ENCODE results near the gene EIF2AK3.

Gene EIF2AK3

DNA sequence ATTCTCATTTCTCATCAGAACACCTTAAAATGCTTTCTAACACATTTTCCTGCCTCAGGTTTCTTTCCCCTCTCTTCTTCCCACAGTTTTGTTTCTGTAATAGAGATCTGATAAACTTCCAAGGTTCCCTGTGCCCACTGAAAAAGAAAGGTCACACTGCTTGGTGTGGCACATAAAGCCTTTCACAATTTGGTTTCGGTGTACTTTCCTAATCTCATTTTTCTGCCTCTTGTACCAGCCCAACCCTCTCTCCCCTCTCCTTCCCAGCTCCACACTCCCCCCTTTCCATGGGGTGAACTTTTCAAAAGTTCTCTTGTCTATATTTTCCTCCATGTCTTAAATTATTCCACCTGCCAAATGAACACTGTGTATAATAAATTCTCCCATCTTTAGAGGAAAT is 7.2 kb downstream of the EIF2AK3 start:
- no peak overlapping the region for H3K4me3 ChIP-seq (ENCODE audit: low read depth, low read length)
- peaks cover 9% of the 10 kb centered on the region for H3K4me1 ChIP-seq (ENCODE audit: control insufficient read depth, insufficient read depth, low read length, unreplicated experiment)
- no peaks in the 10 kb centered on the region for H3K36me3 ChIP-seq (ENCODE audit: insufficient read depth, low read length)
- peaks cover 70% of the 10 kb centered on the region for H3K79me2 ChIP-seq (ENCODE audit: control insufficient read depth, insufficient read depth, low read length, unreplicated experiment)
- no peaks in the 10 kb centered on the region for H3K27me3 ChIP-seq (ENCODE audit: insufficient read depth, low read length)
- no peak overlapping the region for H2AFZ ChIP-seq (ENCODE audit: low read length, unreplicated experiment)
- no peak overlapping the region for H3K27ac ChIP-seq (ENCODE audit: low read depth, low read length)

DNA sequence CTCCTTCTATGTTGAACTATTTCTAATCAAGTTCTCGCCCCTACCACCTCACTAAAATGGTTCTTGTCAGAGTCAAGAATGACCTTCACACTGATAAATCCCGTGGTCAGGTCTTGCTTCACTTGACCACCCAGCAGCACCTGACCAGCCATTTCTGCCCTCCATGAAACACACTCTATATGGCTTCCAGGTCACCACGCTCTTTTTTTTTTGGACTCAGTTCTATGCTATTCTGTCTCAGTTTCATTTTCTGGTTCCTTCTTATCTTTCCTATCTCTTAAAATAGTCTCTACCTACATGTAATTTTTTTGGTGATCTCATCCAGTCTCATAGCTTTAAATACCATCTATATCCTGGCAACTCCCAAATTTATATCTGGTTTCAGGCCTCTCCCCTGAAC is 11.4 kb downstream of the EIF2AK3 start:
- peaks cover 42% of the 10 kb centered on the region for H3K79me2 ChIP-seq (ENCODE audit: control insufficient read depth, insufficient read depth, low read length, unreplicated experiment)
- peaks cover 15% of the 10 kb centered on the region for H3K4me1 ChIP-seq (ENCODE audit: control insufficient read depth, insufficient read depth, low read length, unreplicated experiment)
- H3K27me3 ChIP-seq (ENCODE audit: insufficient read depth, low read length), result no peaks in the 10 kb centered on the region
- H3K36me3 ChIP-seq (ENCODE audit: insufficient read depth, low read length), result no peaks in the 10 kb centered on the region
- no peak overlapping the region for H3K4me3 ChIP-seq (ENCODE audit: low read depth, low read length)
- no peak overlapping the region for H3K27ac ChIP-seq (ENCODE audit: low read depth, low read length)
- no peak overlapping the region for H2AFZ ChIP-seq (ENCODE audit: low read length, unreplicated experiment)

DNA sequence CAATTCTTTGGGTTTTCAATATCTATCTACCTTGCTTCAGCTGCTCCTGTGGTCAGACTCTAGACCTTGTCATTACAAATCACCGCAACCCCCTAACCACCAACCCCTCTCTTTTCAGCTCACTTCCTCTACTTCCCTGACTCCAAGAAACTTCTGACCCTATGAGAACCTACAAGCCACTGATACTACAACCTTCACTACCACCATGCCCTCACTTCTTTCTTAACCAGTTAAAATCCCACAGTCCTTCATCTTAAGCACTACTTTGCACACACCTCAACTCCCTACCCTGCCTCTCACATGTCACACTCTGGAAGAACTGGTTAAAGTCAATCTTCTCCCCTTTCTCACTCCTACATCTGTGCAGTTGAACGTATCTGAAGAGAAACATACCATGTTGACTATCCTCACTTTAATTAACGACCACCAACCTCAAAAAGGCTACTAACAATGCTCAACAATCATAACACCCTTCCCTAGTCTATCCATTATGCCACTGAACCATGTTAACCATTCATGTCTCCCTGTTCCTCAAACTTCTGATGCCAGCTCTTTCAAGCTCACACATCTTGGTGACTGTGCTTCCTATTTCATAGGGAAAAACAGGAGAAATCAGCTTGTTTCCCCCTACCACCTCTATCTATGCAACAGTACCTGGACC is 12.6 kb downstream of the EIF2AK3 start:
- H2AFZ ChIP-seq (ENCODE audit: low read length, unreplicated experiment), result no peak overlapping the region
- peaks cover 33% of the 10 kb centered on the region for H3K79me2 ChIP-seq (ENCODE audit: control insufficient read depth, insufficient read depth, low read length, unreplicated experiment)
- no peaks in the 10 kb centered on the region for H3K27me3 ChIP-seq (ENCODE audit: insufficient read depth, low read length)
- H3K27ac ChIP-seq (ENCODE audit: low read depth, low read length), result no peak overlapping the region
- no peak overlapping the region for H3K4me3 ChIP-seq (ENCODE audit: low read depth, low read length)
- H3K4me1 ChIP-seq (ENCODE audit: control insufficient read depth, insufficient read depth, low read length, unreplicated experiment), result peaks cover 15% of the 10 kb centered on the region
- no peaks in the 10 kb centered on the region for H3K36me3 ChIP-seq (ENCODE audit: insufficient read depth, low read length)

DNA sequence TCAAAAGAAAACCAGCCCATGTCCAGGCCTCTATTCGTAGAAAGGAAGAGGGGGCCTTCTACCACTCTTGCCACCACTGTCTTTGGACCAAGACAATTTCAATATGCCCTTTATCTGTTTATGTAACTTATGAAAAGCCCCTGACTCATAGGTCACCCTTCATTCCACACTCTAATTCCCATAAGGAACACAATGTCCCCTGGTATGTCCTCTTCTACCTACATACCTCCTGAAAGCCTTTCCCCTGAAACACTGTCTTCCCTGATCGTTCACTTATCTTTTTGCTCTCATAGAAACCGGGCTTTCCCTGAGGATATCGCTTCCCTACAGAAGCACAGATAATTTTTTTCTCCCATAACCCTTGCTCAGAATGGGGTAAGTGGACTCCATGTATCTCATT is 13.3 kb downstream of the EIF2AK3 start:
- Histone ChIP-seq H3K4me1 (ENCODE audit: control insufficient read depth, insufficient read depth, low read length, unreplicated experiment) (peaks cover 19% of the 10 kb centered on the region), H2AFZ (ENCODE audit: low read length, unreplicated experiment) (no peak overlapping the region), H3K79me2 (ENCODE audit: control insufficient read depth, insufficient read depth, low read length, unreplicated experiment) (peaks cover 33% of the 10 kb centered on the region), H3K27me3 (ENCODE audit: insufficient read depth, low read length) (no peaks in the 10 kb centered on the region), H3K27ac (ENCODE audit: low read depth, low read length) (no peak overlapping the region), H3K4me3 (ENCODE audit: low read depth, low read length) (no peak overlapping the region), H3K36me3 (ENCODE audit: insufficient read depth, low read length) (no peaks in the 10 kb centered on the region)

DNA sequence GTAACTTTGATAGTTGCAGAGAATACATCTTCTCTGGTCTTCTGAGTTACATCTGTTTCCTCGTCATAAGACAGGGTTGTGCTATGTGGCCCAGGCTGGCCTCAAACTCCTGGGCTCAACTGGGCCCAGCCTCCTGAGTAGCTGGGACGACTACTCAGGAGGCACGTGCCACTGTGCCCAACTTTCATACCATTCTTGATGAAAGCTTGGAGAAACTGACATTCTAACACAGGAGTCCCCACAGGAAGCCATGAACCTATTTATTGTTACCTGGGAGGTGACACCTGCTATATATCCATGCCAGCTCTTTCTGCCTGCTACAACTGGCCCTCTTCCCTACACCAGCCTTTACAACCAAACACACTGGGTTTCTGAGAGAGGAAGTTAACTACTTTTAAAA is 19.1 kb downstream of the EIF2AK3 start:
- peaks cover 11% of the 10 kb centered on the region for H3K4me1 ChIP-seq (ENCODE audit: control insufficient read depth, insufficient read depth, low read length, unreplicated experiment)
- H3K36me3 ChIP-seq (ENCODE audit: insufficient read depth, low read length), result no peaks in the 10 kb centered on the region

DNA sequence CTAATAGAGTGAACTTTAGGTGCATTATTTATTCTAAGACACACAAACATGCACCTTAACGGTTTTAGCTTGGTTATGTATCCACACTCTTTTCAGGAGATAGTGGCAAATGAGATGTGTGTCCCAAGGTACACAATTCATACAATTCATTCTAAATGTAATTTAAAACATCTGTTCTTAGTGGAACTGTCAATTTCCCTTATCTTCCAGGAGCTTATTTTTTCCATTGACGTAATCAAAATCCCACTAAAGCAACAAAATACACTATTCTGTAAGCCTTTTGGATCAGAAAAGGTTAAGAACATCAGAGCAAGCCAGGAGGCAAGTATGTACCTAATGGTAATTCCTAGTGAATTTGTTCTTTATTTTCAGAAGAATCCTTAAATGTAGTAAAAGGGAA is 19.8 kb downstream of the EIF2AK3 start:
- no peak overlapping the region for H2AFZ ChIP-seq (ENCODE audit: low read length, unreplicated experiment)
- H3K79me2 ChIP-seq (ENCODE audit: control insufficient read depth, insufficient read depth, low read length, unreplicated experiment), result no peaks in the 10 kb centered on the region
- no peaks in the 10 kb centered on the region for H3K36me3 ChIP-seq (ENCODE audit: insufficient read depth, low read length)
- peaks cover 17% of the 10 kb centered on the region for H3K4me1 ChIP-seq (ENCODE audit: control insufficient read depth, insufficient read depth, low read length, unreplicated experiment)
- no peak overlapping the region for H3K4me3 ChIP-seq (ENCODE audit: low read depth, low read length)
- no peaks in the 10 kb centered on the region for H3K27me3 ChIP-seq (ENCODE audit: insufficient read depth, low read length)
- H3K27ac ChIP-seq (ENCODE audit: low read depth, low read length), result no peak overlapping the region

More for the DNA sequence above, 19.1 kb downstream of the EIF2AK3 start:
- Histone ChIP-seq H3K27me3 (ENCODE audit: insufficient read depth, low read length) (no peaks in the 10 kb centered on the region), H3K4me3 (ENCODE audit: low read depth, low read length) (no peak overlapping the region), H3K79me2 (ENCODE audit: control insufficient read depth, insufficient read depth, low read length, unreplicated experiment) (no peaks in the 10 kb centered on the region), H3K27ac (ENCODE audit: low read depth, low read length) (no peak overlapping the region), H2AFZ (ENCODE audit: low read length, unreplicated experiment) (no peak overlapping the region)

DNA sequence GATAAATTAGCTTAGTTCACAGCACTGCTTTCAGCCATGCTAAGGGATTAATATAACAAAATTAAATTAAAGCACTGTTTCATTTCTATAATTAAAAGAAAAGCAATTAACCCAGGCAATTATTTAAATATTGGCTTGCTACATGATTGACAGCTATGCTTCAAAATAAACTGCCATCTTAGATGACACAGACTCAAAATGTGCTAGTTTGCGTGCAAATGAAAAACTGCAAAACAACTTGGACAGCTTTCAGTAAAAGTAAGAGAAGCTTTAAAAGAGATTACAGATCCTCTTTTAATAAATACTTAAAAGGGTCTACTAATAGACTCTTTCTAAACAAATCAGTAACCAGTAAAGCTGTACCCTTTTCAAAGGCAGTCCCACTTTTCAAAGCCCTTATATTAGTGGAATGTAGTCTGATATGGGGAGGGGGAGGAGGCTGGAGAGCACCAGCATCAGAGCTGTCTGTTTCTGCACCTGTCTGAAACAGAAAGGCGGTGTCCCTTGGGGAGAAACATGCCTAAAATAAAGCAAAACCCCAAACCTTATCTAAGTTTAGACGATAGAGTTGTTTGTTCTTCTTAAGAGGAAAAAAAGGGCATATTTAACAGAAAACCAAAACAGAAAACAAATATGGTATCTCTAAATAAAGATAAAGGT is 20.8 kb downstream of the EIF2AK3 start:
- Histone ChIP-seq H3K79me2 (ENCODE audit: control insufficient read depth, insufficient read depth, low read length, unreplicated experiment) (peaks cover 4% of the 10 kb centered on the region), H3K4me1 (ENCODE audit: control insufficient read depth, insufficient read depth, low read length, unreplicated experiment) (peaks cover 18% of the 10 kb centered on the region), H3K4me3 (ENCODE audit: low read depth, low read length) (no peak overlapping the region), H2AFZ (ENCODE audit: low read length, unreplicated experiment) (no peak overlapping the region), H3K27me3 (ENCODE audit: insufficient read depth, low read length) (no peaks in the 10 kb centered on the region), H3K27ac (ENCODE audit: low read depth, low read length) (no peak overlapping the region), H3K36me3 (ENCODE audit: insufficient read depth, low read length) (no peaks in the 10 kb centered on the region)

DNA sequence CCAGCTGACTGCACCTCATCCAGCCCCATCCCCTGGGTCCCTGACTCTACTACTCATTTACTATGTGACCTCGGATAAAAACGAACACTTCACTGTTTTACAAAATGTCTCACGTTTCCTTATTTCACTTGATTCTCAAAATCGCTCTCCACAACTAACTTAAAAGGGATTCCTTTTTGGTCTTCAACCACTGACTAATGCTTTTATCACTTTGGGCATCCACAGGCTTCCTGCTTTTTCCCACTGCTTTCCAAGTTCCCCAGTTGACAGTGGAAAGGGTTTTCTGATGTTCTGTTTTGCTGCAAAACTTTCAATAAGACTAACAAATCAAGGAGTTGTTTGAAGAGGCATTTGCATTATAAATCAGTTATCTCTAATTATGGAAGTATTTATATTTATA is 24.1 kb downstream of the EIF2AK3 start:
- Histone ChIP-seq H3K4me1 (ENCODE audit: control insufficient read depth, insufficient read depth, low read length, unreplicated experiment) (peaks cover 31% of the 10 kb centered on the region), H3K36me3 (ENCODE audit: insufficient read depth, low read length) (no peaks in the 10 kb centered on the region), H3K79me2 (ENCODE audit: control insufficient read depth, insufficient read depth, low read length, unreplicated experiment) (peaks cover 11% of the 10 kb centered on the region), H3K27ac (ENCODE audit: low read depth, low read length) (no peak overlapping the region), H2AFZ (ENCODE audit: low read length, unreplicated experiment) (no peak overlapping the region), H3K27me3 (ENCODE audit: insufficient read depth, low read length) (no peaks in the 10 kb centered on the region), H3K4me3 (ENCODE audit: low read depth, low read length) (no peak overlapping the region)

DNA sequence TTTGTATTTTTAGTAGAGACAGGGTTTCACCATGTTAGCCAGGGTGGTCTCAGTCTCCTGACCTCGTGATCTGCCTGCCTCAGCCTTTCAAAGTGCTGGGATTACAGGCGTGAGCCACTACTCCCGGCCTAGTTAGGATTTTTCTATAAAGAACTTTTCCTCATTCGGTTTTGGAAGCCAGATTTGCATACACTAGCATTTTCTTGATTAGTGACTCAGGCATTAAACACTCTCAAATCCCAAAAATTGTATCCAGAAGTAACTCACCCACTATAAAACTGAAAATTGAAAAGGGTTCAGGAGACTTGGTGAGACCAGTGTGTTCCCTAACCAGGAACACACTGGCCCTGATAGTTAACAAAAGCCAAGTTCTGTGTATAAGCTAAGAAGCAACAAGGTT is 25.2 kb downstream of the EIF2AK3 start:
- Histone ChIP-seq H3K27ac (ENCODE audit: low read depth, low read length) (no peak overlapping the region), H3K36me3 (ENCODE audit: insufficient read depth, low read length) (no peaks in the 10 kb centered on the region), H2AFZ (ENCODE audit: low read length, unreplicated experiment) (no peak overlapping the region), H3K27me3 (ENCODE audit: insufficient read depth, low read length) (no peaks in the 10 kb centered on the region), H3K4me3 (ENCODE audit: low read depth, low read length) (no peak overlapping the region), H3K4me1 (ENCODE audit: control insufficient read depth, insufficient read depth, low read length, unreplicated experiment) (peaks cover 31% of the 10 kb centered on the region), H3K79me2 (ENCODE audit: control insufficient read depth, insufficient read depth, low read length, unreplicated experiment) (peaks cover 11% of the 10 kb centered on the region)

DNA sequence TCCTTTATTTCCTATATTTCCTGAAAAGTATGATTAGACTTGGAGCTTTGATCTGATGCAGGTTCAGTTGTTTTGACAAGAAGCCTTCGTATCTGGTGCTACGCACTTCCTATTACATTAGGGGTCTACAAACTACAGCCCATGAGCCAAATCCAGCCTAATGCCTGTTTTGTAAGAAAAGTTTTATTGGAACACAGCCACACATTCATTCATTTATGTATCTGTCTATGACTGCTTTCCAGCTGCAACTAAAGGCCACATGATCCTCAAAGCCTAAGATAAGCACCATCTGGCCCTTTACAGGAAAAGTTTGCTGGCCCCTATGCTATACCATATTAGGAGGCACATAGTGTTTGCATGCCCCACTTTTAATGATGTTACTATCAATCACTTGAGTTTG is 26.0 kb downstream of the EIF2AK3 start:
- peaks cover 11% of the 10 kb centered on the region for H3K79me2 ChIP-seq (ENCODE audit: control insufficient read depth, insufficient read depth, low read length, unreplicated experiment)
- H3K36me3 ChIP-seq (ENCODE audit: insufficient read depth, low read length), result no peaks in the 10 kb centered on the region
- H3K4me3 ChIP-seq (ENCODE audit: low read depth, low read length), result no peak overlapping the region
- no peaks in the 10 kb centered on the region for H3K27me3 ChIP-seq (ENCODE audit: insufficient read depth, low read length)
- no peak overlapping the region; the same call in 1 of the 2 replicates for H3K27ac ChIP-seq (ENCODE audit: low read depth, low read length)
- H2AFZ ChIP-seq (ENCODE audit: low read length, unreplicated experiment), result no peak overlapping the region
- peaks cover 31% of the 10 kb centered on the region for H3K4me1 ChIP-seq (ENCODE audit: control insufficient read depth, insufficient read depth, low read length, unreplicated experiment)

DNA sequence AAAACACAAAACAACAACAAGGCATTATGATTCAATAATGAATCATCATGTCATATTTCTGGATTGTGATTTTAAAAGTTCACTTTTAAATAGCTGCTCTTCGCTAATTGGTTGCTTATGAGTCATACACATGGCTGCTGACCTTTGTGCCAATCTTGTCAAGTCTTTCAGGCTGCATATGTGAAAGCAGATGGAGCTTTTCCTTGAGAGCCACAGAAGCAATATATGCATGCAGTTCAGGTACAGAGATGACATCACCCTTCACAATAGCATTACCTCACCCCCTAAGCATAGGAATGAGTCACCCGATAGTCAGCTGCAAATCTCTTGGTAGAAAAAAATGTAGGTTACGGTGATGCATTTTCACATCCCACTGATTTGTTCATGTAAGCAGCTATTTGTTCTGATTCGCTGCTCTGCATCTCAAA is 27.2 kb downstream of the EIF2AK3 start:
- Histone ChIP-seq H3K79me2 (ENCODE audit: control insufficient read depth, insufficient read depth, low read length, unreplicated experiment) (peaks cover 11% of the 10 kb centered on the region), H3K4me3 (ENCODE audit: low read depth, low read length) (no peak overlapping the region), H3K4me1 (ENCODE audit: control insufficient read depth, insufficient read depth, low read length, unreplicated experiment) (peaks cover 31% of the 10 kb centered on the region), H3K27me3 (ENCODE audit: insufficient read depth, low read length) (no peaks in the 10 kb centered on the region), H3K36me3 (ENCODE audit: insufficient read depth, low read length) (no peaks in the 10 kb centered on the region), H2AFZ (ENCODE audit: low read length, unreplicated experiment) (no peak overlapping the region), H3K27ac (ENCODE audit: low read depth, low read length) (peak overlapping the region; percentile 46)
